ENCODE measurements around the gene GAK.
"Not testable (repeated sequence)": the region's sequence is repeated elsewhere in the genome, so short reads cannot be mapped to it uniquely, and the experiment has no call there.

Gene GAK

DNA sequence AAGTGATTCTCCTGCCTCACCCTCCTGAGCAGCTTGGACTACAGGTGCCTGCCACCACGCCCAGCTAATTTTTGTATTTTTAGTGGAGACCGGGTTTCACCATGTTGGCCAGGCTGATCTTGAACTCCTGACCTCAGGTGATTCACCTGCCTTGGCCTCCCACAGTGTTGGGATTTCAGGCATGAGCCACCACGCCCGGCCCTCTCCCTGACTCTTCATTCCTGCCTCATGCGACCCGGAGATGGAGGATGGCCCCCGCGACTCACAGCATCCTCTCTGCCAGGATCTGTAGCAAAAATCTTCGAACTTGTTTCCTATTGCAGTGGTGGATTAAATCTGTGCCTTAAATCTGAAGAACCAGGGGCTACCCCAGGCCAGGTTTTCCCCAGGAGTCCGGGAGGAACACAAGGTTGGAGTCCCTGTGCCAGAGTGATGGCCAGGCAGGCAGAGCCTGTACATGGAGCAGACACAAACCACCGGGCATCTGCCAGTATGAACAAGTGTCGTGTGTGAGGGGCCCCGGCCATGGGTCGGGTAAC is 117.7 kb downstream of the GAK start:
- TF ChIP-seq, protein P1, sequence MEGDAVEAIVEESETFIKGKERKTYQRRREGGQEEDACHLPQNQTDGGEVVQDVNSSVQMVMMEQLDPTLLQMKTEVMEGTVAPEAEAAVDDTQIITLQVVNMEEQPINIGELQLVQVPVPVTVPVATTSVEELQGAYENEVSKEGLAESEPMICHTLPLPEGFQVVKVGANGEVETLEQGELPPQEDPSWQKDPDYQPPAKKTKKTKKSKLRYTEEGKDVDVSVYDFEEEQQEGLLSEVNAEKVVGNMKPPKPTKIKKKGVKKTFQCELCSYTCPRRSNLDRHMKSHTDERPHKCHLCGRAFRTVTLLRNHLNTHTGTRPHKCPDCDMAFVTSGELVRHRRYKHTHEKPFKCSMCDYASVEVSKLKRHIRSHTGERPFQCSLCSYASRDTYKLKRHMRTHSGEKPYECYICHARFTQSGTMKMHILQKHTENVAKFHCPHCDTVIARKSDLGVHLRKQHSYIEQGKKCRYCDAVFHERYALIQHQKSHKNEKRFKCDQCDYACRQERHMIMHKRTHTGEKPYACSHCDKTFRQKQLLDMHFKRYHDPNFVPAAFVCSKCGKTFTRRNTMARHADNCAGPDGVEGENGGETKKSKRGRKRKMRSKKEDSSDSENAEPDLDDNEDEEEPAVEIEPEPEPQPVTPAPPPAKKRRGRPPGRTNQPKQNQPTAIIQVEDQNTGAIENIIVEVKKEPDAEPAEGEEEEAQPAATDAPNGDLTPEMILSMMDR (IDR thresholded peaks at IDR 0.05; ENCODE audit: insufficient read depth, missing control alignments), result no peak
- DNase-seq (ENCODE audit: insufficient read length, low spot score), result no peak
- FAIRE-seq, result no peak

DNA sequence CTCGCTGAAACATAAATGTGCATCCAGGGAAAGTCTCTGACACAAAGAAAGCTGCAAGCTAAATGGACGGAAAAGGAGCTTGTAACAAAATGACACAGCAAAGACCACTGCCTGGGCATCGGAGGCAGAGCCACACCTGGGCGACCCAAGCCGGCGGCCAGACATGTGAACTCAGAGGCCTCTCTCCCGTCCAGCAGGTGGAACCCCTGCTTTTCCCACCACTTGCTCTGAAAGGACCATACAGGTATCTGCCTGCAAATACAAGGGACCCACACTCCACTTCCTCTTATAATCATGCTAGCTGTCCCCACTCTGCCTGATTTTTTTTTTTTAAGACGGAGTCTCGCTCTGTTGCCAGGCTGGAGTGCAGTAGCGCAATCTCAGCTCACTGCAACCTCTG is 118.2 kb downstream of the GAK start:
- no peak for FAIRE-seq
- TF ChIP-seq, protein P1 (IDR thresholded peaks at IDR 0.05; ENCODE audit: insufficient read depth, missing control alignments), result no peak
- DNase-seq (ENCODE audit: insufficient read length, low spot score), result no peak

DNA sequence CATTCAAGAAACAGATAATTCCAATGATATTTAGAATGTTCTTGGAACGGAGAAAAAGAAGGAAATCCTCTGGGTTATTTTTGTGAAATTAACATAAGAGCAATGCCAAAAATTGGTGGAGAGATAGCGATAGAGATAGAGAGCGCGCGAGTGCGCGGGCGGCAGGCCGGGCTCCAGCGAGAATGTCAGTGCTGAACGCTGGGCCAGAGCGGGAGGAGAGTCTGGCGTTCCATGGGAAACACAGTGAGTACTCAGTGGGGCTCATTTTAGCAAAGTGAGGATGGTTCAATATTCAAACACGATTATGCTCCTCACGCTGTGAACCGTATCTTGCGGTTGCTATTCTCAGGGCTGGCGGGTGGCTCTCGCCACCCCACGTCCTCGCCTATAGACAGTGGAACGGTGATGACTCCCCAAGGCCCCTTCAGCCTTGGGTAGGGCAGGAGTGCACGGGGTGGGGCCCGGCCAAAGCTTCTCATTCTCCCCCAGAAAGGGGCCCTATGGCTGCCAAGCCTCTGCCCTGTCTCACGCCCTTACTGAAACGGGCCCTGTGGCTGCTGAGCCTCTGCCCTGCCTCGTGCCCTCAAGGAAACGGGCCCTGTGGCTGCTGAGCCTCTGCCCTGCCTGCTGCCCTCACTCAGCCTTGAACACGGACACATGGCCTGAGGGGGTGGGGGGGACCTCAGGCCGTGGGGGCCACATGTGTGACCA is 123.1 kb downstream of the GAK start:
- DNase-seq (ENCODE audit: insufficient read length, low spot score) (no peak), FAIRE-seq (no peak)
- TF ChIP-seq, protein P1 (IDR thresholded peaks at IDR 0.05; ENCODE audit: insufficient read depth, missing control alignments), result no peak

DNA sequence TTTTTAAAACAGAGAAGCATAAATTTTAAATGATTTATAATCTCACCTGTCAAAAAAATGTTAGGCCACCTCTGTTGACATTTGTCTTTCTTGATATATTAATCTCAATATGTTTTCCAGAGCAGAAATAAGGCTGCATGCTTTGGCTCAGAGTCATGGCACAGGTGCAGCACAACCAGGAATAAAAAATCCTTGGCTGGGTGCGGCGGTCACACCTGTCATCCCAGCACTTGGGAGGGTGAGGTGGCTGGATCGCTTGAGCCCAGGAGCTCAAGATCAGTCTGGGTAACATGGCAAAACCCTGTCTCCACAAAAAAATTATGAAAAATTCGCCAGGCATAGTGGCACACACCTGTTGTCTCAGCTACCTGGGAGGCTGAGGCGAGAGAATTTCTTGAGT is 124.3 kb downstream of the GAK start:
- no peak for DNase-seq (ENCODE audit: insufficient read length, low spot score)
- FAIRE-seq, result no peak
- TF ChIP-seq, protein P1 (IDR thresholded peaks at IDR 0.05; ENCODE audit: insufficient read depth, missing control alignments), result no peak

DNA sequence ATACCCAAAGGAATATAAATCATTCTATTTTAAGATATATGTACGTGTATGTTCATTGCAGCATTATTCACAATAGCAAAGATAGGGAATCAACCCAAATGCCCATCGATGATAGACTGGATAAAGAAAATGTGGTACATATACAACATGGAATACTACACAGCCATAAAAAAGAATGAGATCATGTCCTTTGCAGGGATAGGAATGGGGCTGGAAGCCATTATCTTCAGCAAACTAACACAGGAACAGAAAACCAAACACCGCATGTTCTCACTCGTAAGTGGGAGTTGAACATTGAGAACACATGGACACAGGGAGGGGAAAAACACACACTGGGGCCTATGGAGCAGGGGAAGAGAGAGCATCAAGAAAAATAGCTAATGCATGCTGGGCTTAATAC is 125.1 kb downstream of the GAK start:
- not testable (repeated sequence) for FAIRE-seq; DNase-seq (ENCODE audit: insufficient read length, low spot score)

DNA sequence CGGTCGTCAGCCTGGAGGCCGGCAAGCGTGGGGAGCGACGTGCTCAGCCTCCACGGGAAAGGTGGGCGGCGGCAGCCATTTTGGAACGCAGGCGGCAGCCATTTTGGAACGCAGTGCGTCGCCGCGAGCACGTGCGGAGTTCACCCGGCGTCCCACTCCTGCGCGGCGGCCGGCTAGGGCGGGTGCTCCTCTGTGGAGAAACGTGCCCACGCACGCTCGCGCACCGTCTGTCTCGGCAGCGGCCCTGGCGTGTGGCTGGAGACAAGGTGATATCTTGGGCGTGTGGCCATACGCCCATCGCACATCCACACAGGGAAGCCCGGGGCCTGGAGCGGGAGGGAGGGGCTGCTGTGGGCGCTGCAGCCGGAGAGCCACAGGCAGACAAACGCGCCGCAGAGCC is 127.3 kb downstream of the GAK start:
- TF ChIP-seq, protein P1 (IDR thresholded peaks at IDR 0.05; ENCODE audit: insufficient read depth, missing control alignments), result no peak
- DNase-seq (ENCODE audit: insufficient read length, low spot score), result no peak
- FAIRE-seq, result no peak

DNA sequence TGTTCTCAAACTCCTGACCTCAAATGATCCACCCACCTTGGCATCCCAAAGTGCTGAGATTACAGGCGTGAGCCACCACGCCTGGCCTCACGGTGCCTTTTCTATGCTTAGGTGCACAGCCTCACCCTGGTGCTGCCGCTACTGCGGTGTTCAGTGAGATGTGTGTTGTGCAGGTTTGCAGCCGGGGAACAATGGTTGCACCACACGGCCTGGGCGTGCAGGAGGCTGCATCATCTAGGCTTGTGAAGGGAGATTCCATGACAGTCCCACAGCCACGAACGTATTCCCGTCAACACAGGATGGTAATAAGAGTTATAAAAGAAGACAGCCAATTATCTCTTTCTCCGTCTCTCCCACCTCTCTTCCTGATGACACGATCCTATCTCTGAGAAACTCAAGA is 128.2 kb downstream of the GAK start:
- TF ChIP-seq, protein P1 (IDR thresholded peaks at IDR 0.05; ENCODE audit: insufficient read depth, missing control alignments), result no peak
- FAIRE-seq (no peak), DNase-seq (ENCODE audit: insufficient read length, low spot score) (no peak)

Data from D721Med (cell line).